Measurements from ENCODE around the gene EPS8L2.

EPS8L2 gene

DNA sequence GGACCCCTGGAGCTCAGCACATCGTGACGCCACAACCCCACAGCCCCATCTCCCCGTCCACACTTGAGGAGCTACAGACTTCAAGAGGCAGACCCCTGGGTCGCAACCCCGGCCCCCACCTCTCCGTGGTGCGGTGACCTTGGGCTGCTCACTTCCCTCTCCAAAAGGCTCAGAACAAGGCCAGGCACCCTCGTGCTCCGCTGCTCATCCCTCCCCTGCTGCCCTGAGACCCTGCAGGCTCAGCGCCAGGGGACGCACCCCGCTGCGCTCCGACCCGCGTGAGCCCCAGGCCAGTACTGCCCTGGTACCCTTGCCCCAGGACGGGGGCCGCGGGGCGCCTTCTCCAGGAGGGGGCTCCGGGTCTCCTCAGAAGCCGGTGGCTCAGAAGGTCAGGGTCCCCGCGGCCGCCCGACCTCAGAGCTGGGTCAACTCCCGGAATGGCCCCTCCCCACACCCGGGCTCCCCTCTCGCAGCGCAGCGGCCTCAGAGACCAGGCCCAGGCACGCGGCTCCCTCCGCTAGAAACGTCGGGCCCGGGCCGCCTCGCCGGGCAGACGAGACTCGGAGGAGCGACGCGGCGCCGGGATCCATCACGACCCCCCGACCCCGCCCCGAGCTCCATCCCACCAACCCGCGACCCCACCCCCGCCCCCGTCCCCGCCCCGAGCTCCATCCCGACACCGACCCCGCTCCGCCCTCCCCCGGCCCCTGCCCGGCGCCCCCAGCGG, 70.7 kb downstream of the EPS8L2 start:
- DNase-seq (ENCODE audit: low read depth in 2 of 2) = no peak
